DND-41 (cell line): ENCODE data around the gene TRPV6.

Experiments
- EZH2 ChIP-seq: IDR thresholded peaks from 3 replicates; pipeline ENCODE4 v1.6.1; 2012; ENCODE audit warnings: borderline replicate concordance, low read depth, mild to moderate bottlenecking, moderate library complexity, low read length, inconsistent platforms; ENCODE audit not compliant: severe bottlenecking
- TF ChIP-seq, protein P1 (sequence below): IDR thresholded peaks from 2 replicates; pipeline ENCODE4 v1.5.1; 2012; ENCODE audit warnings: borderline replicate concordance, low read length, moderate library complexity, mild to moderate bottlenecking; ENCODE audit not compliant: poor library complexity, severe bottlenecking; ENCODE audit errors: extremely low read depth

GRCh38 chr7:142927085-142927745 is 41.7 kb upstream of the TRPV6 start:
- TF ChIP-seq, protein P1, sequence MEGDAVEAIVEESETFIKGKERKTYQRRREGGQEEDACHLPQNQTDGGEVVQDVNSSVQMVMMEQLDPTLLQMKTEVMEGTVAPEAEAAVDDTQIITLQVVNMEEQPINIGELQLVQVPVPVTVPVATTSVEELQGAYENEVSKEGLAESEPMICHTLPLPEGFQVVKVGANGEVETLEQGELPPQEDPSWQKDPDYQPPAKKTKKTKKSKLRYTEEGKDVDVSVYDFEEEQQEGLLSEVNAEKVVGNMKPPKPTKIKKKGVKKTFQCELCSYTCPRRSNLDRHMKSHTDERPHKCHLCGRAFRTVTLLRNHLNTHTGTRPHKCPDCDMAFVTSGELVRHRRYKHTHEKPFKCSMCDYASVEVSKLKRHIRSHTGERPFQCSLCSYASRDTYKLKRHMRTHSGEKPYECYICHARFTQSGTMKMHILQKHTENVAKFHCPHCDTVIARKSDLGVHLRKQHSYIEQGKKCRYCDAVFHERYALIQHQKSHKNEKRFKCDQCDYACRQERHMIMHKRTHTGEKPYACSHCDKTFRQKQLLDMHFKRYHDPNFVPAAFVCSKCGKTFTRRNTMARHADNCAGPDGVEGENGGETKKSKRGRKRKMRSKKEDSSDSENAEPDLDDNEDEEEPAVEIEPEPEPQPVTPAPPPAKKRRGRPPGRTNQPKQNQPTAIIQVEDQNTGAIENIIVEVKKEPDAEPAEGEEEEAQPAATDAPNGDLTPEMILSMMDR: no peak
- no peak for TF ChIP-seq EZH2
